Right atrium auricular region (tissue), 2 donors: ENCODE measurements around the gene RAB13. TPM values are rescaled to one million over a fixed set of nuclear protein-coding genes. Genes with fewer than 3 reads are reported as not detected.

Experiments used
- DNase-seq: peaks from one replicate; pipeline ENCODE4 v3.0.0-alpha.2; 2019; ENCODE audit warnings: low spot score
- H3K27ac ChIP-seq, 2 donors: fragments of 200-600 bp; sonication (generic); 1 replicate in 1 of 2; 2 replicates in 1 of 2; pipeline ENCODE4 v1.5.1; 2016 to 2019
- H3K27me3 ChIP-seq, 2 donors: fragments of 200-600 bp; sonication (generic); one replicate each; pipeline versions ENCODE4 v1.5.1 to v1.6.0; 2017 to 2019
- H3K36me3 ChIP-seq: fragments of 200-600 bp; sonication (generic); one replicate; pipeline ENCODE4 v1.5.1; 2016
- H3K4me1 ChIP-seq, 2 donors: fragments of 200-600 bp; sonication (generic); one replicate each; pipeline versions ENCODE4 v1.5.1 to v1.6.0; 2017 to 2019
- H3K4me3 ChIP-seq, 2 donors: fragments of 200-600 bp; sonication (generic); 1 replicate in 1 of 2; 2 replicates in 1 of 2; pipeline ENCODE4 v1.5.1; 2017 to 2019; ENCODE audit warnings: mild to moderate bottlenecking in 1 of 2, moderate library complexity in 1 of 2
- H3K9me3 ChIP-seq, 2 donors: fragments of 200-600 bp; sonication (generic); one replicate each; pipeline ENCODE4 v1.5.1; 2019
- total RNA-seq, 2 donors: library from RNA; depleted of rRNA; stranded (reverse); fragments of >200 nt; gene quantifications; one replicate each; pipeline ENCODE4 v1.1.0, GENCODE V29; 2016
- TF ChIP-seq, protein P1 (sequence below), 2 donors: fragments of 200-600 bp; sonication (generic); IDR thresholded peaks; one replicate each; pipeline ENCODE4 v1.5.1; 2019; ENCODE audit warnings: antibody characterized with exemption in 2 of 2

RAB13 gene
- total RNA-seq, 2 donors from 2014 or later, result 25.7 to 34.8 TPM

- Histone ChIP-seq H3K4me1 (peaks cover 0 to 32% of the 10 kb centered on the region in 2 donors), H3K36me3 (peaks cover 48% of the 10 kb centered on the region), H3K27me3 (no peaks in the 10 kb centered on the region), H3K27ac (peak overlapping the region; percentile 91 to 97), H3K9me3 (no peaks in the 10 kb centered on the region), H3K4me3 (peak overlapping the region; percentile 21 to 86)
- TF ChIP-seq, protein P1, sequence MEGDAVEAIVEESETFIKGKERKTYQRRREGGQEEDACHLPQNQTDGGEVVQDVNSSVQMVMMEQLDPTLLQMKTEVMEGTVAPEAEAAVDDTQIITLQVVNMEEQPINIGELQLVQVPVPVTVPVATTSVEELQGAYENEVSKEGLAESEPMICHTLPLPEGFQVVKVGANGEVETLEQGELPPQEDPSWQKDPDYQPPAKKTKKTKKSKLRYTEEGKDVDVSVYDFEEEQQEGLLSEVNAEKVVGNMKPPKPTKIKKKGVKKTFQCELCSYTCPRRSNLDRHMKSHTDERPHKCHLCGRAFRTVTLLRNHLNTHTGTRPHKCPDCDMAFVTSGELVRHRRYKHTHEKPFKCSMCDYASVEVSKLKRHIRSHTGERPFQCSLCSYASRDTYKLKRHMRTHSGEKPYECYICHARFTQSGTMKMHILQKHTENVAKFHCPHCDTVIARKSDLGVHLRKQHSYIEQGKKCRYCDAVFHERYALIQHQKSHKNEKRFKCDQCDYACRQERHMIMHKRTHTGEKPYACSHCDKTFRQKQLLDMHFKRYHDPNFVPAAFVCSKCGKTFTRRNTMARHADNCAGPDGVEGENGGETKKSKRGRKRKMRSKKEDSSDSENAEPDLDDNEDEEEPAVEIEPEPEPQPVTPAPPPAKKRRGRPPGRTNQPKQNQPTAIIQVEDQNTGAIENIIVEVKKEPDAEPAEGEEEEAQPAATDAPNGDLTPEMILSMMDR (IDR thresholded peaks at IDR 0.05), result no peak
- no peak for DNase-seq
These were observed 5.7 kb upstream of the RAB13 start for GRCh38 chr1:153991806-153992205.

- TF ChIP-seq, protein P1 (IDR thresholded peaks at IDR 0.05), result no peak
- Histone ChIP-seq H3K4me1 (peaks cover 0 to 36% of the 10 kb centered on the region in 2 donors), H3K9me3 (no peaks in the 10 kb centered on the region), H3K4me3 (peak overlapping the region; percentile 83 to 86), H3K36me3 (peaks cover 48% of the 10 kb centered on the region), H3K27ac (peak overlapping the region; percentile 91 to 97), H3K27me3 (no peaks in the 10 kb centered on the region)
- DNase-seq, result no peak
These were observed 5.1 kb upstream of the RAB13 start for GRCh38 chr1:153991151-153991630.

- Histone ChIP-seq H3K27me3 (no peaks in the 10 kb centered on the region), H3K4me3 (peak within 1 kb of the TSS; percentile 83 to 86), H3K4me1 (peaks cover 0 to 39% of the 10 kb centered on the region in 2 donors)
These were observed 4.5 kb upstream of the RAB13 start, which contains the start of gene RPS27 for GRCh38 chr1:153990468-153991150. TSS of gene RPS27 (plus strand) at chr1:153990762. CDS start at chr1:153990797, 35 bp downstream.

DNA sequence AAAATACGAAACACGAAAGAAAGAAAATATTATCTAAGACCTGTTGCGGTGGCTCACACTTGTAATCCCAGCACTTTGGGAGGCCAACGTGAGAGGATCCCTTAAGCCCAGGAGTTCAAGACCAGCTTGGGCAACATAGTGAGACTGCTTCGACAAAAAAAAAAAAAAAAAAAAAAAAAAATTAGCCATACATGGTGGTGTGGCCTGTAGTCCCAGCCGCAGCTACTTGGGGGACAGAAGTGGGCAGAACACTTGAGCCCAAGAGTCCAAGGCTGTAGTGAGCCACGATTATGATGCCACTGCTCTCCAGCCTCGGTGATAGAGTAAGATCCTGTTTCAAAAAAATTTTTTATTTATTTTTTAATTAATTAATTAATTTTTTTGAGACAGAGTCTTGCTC is 1.5 kb upstream of the RAB13 start:
- Histone ChIP-seq H3K27me3 (no peaks in the 10 kb centered on the region), H3K4me1 (peaks cover 0 to 40% of the 10 kb centered on the region in 2 donors), H3K36me3 (peaks cover 15% of the 10 kb centered on the region), H3K4me3 (no peak overlapping the region), H3K27ac (no peak overlapping the region), H3K9me3 (no peaks in the 10 kb centered on the region)
- TF ChIP-seq, protein P1 (IDR thresholded peaks at IDR 0.05), result no peak
- DNase-seq, result no peak

More at GRCh38 chr1:153990468-153991150, 4.5 kb upstream of the RAB13 start, which contains the start of gene RPS27:
- Histone ChIP-seq H3K9me3 (no peaks in the 10 kb centered on the region), H3K27ac (peak within 1 kb of the TSS; percentile 91 to 97), H3K36me3 (peaks cover 44% of the 10 kb centered on the region)
- TF ChIP-seq, protein P1 (IDR thresholded peaks at IDR 0.05), result no peak
- DNase-seq, result peak; percentile 96

DNA sequence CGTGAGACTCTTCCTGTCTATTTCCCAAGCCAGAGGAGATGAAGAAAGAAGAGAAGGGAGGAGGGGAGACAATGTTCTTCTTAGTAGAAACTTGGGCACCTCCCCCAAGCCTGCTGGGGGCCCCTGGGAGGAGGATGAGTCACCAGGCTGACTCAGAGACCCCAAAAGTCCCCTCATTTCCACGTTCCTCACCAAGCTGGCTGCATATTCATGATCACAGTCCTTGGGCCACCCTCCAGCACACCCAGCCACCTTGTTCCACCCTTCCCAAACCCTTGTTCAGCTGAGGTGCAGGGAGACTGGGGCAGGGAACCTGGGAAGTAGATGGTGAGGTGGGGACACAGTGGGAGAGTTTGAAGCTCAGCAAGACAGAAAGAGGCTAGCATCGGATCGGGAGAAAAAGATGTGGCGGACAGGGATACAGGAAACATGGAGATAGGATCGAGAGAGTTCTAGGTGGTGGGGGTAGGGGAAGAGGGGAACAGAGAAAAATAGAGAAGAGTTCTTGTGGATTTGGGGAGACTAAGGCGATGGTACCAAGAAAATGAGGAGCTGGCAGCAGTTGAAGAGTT is 712 bp downstream of the RAB13 start:
- Histone ChIP-seq H3K9me3 (no peaks in the 10 kb centered on the region), H3K4me1 (peaks cover 0 to 26% of the 10 kb centered on the region in 2 donors), H3K27ac (peak overlapping the region; percentile 85 to 89), H3K4me3 (peak overlapping the region; percentile 51 to 64), H3K36me3 (no peaks in the 10 kb centered on the region), H3K27me3 (no peaks in the 10 kb centered on the region)
- TF ChIP-seq, protein P1 (IDR thresholded peaks at IDR 0.05), result no peak
- DNase-seq, result peak; percentile 80
